ENCODE data around the gene KDM5A. TPM values are rescaled to one million over a fixed set of nuclear protein-coding genes. Genes with fewer than 3 reads are reported as not detected.

Gene KDM5A
- total RNA-seq, 1 experiment from 2014 or later = 56.9 TPM

DNA sequence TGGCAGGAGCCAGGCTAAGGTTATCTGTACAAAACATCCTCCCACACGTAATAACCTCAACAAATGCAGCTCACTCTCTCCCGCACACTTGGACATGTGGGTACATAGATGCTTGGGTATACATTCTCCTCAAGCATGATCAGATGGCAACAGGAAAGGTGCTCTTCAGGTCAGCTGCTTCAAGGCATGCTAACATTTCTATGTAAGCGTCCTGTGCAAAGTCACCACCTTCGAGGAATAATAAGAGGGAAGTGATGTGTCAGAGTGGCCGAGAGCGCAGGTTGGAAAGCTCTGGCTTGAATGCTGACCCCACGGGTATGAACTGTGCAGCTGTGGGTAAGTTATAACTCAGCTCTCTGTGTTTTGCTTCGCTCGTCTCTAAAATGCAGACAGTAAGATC lies 151.0 kb downstream of the KDM5A start:
- no peak overlapping the region for H3K9ac ChIP-seq (ENCODE audit: extremely low read depth, insufficient read length, low read length)
- no peaks in the 10 kb centered on the region for H3K27me3 ChIP-seq (ENCODE audit: insufficient read depth, low read length)
- H3K9me3 ChIP-seq (ENCODE audit: control insufficient read depth, low read depth, low read length) = peaks cover 8% of the 10 kb centered on the region
- H3K56ac ChIP-seq (ENCODE audit: insufficient read length, low read depth, low read length) = no peak overlapping the region
- TF ChIP-seq, protein P1, sequence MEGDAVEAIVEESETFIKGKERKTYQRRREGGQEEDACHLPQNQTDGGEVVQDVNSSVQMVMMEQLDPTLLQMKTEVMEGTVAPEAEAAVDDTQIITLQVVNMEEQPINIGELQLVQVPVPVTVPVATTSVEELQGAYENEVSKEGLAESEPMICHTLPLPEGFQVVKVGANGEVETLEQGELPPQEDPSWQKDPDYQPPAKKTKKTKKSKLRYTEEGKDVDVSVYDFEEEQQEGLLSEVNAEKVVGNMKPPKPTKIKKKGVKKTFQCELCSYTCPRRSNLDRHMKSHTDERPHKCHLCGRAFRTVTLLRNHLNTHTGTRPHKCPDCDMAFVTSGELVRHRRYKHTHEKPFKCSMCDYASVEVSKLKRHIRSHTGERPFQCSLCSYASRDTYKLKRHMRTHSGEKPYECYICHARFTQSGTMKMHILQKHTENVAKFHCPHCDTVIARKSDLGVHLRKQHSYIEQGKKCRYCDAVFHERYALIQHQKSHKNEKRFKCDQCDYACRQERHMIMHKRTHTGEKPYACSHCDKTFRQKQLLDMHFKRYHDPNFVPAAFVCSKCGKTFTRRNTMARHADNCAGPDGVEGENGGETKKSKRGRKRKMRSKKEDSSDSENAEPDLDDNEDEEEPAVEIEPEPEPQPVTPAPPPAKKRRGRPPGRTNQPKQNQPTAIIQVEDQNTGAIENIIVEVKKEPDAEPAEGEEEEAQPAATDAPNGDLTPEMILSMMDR (conservative IDR thresholded peaks at IDR 0.05) = no peak
- Mint-ChIP-seq H3K4me3 (no peak overlapping the region), H3K36me3 (ENCODE audit: insufficient read depth in 1 of 3, low read depth in 3 of 3) (peaks cover 3 to 17% (median 13%) of the 10 kb centered on the region in 3 experiments; a peak in 6 of 7 replicates), H3K9me3 (peaks cover 23 to 26% of the 10 kb centered on the region in 2 experiments), H3K4me1 (peaks cover 0 to 5% of the 10 kb centered on the region in 2 experiments; a peak in 2 of 4 replicates), H3K27me3 (ENCODE audit: low read depth) (peaks cover 14% of the 10 kb centered on the region), H3K27ac (no peak overlapping the region)
- H3K23me2 ChIP-seq (ENCODE audit: insufficient read length, low read depth, low read length, poor library complexity, severe bottlenecking) = no peaks in the 10 kb centered on the region
- no peak overlapping the region for H2AFZ ChIP-seq (ENCODE audit: low read length)
- no peaks in the 10 kb centered on the region for H3K4me1 ChIP-seq (ENCODE audit: insufficient read depth, low read length)
- no peaks in the 10 kb centered on the region for H4K20me1 ChIP-seq (ENCODE audit: control insufficient read depth, insufficient read depth, insufficient read length)
- no peak overlapping the region for H3K4me2 ChIP-seq (ENCODE audit: insufficient read depth, insufficient read length, low read length)
- H3K18ac ChIP-seq (ENCODE audit: insufficient read length, low read depth, low read length) = no peak overlapping the region
- no peak overlapping the region for H4K5ac ChIP-seq (ENCODE audit: insufficient read length, low read depth, low read length)
- H3K79me2 ChIP-seq (ENCODE audit: insufficient read depth, low read length) = no peaks in the 10 kb centered on the region
- no peak overlapping the region for H2BK20ac ChIP-seq (ENCODE audit: low read depth, low read length, poor library complexity, severe bottlenecking)
- H2BK15ac ChIP-seq (ENCODE audit: low read depth, low read length) = no peak overlapping the region
- WGBS (ENCODE audit: extremely low coverage, insufficient read length, low lambda C conversion rate) = no CpG with 5 or more reads among the region's 9 CpGs
- H2BK12ac ChIP-seq (ENCODE audit: insufficient read length, low read depth, low read length) = no peak overlapping the region
- H2BK120ac ChIP-seq (ENCODE audit: low read depth, low read length, poor library complexity, severe bottlenecking) = no peak overlapping the region
- H3K27ac ChIP-seq (ENCODE audit: insufficient read length, low read depth, low read length) = no peak overlapping the region
- no peak overlapping the region for H3K4ac ChIP-seq (ENCODE audit: low read depth, low read length)
- H4K8ac ChIP-seq (replicated peaks; ENCODE audit: insufficient read length, low read depth, low read length) = no peak overlapping the region
- no peak overlapping the region for H2AK5ac ChIP-seq (ENCODE audit: insufficient read length, low read length)
- no peak overlapping the region for H2BK5ac ChIP-seq (ENCODE audit: insufficient read length, low read length)
- H3T11ph ChIP-seq (ENCODE audit: low read length) = no peak overlapping the region
- H3K23ac ChIP-seq (ENCODE audit: insufficient read length, low read depth, low read length) = no peak overlapping the region
- no peaks in the 10 kb centered on the region for H3K79me1 ChIP-seq (ENCODE audit: insufficient read depth, low read depth, low read length, poor library complexity, severe bottlenecking)
- no peak overlapping the region for H4K91ac ChIP-seq (ENCODE audit: insufficient read length, low read depth, low read length)
- DNase-seq = no peak
- no peak overlapping the region for H3K14ac ChIP-seq (ENCODE audit: insufficient read depth, low read length)

All from H9 (cell line).